WTC11 (cell line): ENCODE results near the gene SMAD3.

ENCODE experiments used
- SP1 ChIP-seq: sonication (generic); formaldehyde crosslinking; conservative IDR thresholded peaks from 2 replicates; pipeline ENCODE4 v1.8.1; 2022; ENCODE audit warnings: missing genetic modification reagents
- ZNF263 ChIP-seq: sonication (generic); formaldehyde crosslinking; IDR thresholded peaks from 2 replicates; pipeline ENCODE4 v1.8.1; 2022; ENCODE audit warnings: low read depth, mild to moderate bottlenecking, moderate library complexity, missing genetic modification reagents
- TF ChIP-seq, protein P1 (sequence below): fragments of 200-600 bp; IDR thresholded peaks from 2 replicates; pipeline ENCODE4 v1.8.0; 2022; ENCODE audit warnings: antibody characterized with exemption
- TF ChIP-seq, protein P2 (sequence below): sonication (generic); formaldehyde crosslinking; IDR thresholded peaks from 2 replicates; pipeline ENCODE4 v1.8.0; 2022; ENCODE audit warnings: mild to moderate bottlenecking, missing genetic modification reagents
- TF ChIP-seq, protein P3 (sequence below): sonication (generic); formaldehyde crosslinking; IDR thresholded peaks from 2 replicates; pipeline ENCODE4 v1.8.0; 2022; ENCODE audit warnings: mild to moderate bottlenecking, missing genetic modification reagents

DNA sequence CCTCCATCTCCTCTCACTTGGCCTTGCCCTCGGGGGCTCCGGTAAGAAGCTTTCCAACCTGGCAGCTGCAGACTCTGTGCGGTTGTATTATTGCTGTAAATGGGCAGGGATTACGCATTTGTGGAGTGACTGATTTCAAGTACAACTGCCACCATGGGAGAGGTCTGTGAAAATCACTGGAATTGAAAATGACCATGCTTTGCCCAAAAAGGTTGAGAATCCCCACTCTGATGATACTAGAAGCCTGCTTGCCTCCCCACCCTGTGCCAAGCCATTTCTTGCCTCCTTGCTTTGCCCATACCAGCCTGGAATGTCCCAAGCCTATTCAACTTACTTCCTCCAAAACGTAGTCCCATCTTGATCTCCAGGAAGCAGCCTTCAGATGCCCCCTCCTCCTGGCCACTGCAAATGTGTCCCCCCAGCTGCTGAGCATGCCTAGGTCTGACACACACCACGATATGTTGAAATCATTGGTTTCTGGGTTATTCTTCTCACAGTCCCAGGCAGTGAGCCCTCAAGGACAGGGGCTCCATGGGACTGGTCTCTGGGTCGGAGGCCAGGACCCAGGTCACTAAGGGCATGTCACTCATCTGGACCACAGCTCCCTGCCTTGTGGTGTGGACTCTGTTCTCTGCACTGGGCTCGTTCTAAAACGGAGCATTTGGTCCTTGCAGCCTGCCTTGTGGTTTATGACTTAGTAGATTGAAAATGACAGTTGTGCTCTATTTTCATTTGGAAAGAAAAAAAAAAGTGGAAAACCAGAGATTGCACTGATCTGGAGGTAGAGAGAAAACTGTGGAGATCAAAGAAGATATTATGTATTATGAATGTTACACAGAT lies 42.9 kb downstream of the SMAD3 start:
- TF ChIP-seq ZNF263 (CRISPR knock-in tag): no peak
- TF ChIP-seq, protein P1, sequence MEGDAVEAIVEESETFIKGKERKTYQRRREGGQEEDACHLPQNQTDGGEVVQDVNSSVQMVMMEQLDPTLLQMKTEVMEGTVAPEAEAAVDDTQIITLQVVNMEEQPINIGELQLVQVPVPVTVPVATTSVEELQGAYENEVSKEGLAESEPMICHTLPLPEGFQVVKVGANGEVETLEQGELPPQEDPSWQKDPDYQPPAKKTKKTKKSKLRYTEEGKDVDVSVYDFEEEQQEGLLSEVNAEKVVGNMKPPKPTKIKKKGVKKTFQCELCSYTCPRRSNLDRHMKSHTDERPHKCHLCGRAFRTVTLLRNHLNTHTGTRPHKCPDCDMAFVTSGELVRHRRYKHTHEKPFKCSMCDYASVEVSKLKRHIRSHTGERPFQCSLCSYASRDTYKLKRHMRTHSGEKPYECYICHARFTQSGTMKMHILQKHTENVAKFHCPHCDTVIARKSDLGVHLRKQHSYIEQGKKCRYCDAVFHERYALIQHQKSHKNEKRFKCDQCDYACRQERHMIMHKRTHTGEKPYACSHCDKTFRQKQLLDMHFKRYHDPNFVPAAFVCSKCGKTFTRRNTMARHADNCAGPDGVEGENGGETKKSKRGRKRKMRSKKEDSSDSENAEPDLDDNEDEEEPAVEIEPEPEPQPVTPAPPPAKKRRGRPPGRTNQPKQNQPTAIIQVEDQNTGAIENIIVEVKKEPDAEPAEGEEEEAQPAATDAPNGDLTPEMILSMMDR: no peak
- TF ChIP-seq, protein P2, sequence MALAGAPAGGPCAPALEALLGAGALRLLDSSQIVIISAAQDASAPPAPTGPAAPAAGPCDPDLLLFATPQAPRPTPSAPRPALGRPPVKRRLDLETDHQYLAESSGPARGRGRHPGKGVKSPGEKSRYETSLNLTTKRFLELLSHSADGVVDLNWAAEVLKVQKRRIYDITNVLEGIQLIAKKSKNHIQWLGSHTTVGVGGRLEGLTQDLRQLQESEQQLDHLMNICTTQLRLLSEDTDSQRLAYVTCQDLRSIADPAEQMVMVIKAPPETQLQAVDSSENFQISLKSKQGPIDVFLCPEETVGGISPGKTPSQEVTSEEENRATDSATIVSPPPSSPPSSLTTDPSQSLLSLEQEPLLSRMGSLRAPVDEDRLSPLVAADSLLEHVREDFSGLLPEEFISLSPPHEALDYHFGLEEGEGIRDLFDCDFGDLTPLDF (CRISPR knock-in tag): no peak
- TF ChIP-seq, protein P3, sequence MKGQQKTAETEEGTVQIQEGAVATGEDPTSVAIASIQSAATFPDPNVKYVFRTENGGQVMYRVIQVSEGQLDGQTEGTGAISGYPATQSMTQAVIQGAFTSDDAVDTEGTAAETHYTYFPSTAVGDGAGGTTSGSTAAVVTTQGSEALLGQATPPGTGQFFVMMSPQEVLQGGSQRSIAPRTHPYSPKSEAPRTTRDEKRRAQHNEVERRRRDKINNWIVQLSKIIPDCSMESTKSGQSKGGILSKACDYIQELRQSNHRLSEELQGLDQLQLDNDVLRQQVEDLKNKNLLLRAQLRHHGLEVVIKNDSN (CRISPR knock-in tag): no peak
- no peak for TF ChIP-seq SP1 (CRISPR knock-in tag)
